LNCAP (cell line): ENCODE data around the gene ERCC3.

Experiments used
- TF ChIP-seq, protein P1 (sequence below): fragments of 450-650 bp; IDR thresholded peaks from 2 replicates; pipeline ENCODE4 v1.5.1; 2017; ENCODE audit warnings: mild to moderate bottlenecking

The ERCC3 gene

GRCh38 chr2:127278959-127279358, 15.0 kb downstream of the ERCC3 start:
- TF ChIP-seq, protein P1, sequence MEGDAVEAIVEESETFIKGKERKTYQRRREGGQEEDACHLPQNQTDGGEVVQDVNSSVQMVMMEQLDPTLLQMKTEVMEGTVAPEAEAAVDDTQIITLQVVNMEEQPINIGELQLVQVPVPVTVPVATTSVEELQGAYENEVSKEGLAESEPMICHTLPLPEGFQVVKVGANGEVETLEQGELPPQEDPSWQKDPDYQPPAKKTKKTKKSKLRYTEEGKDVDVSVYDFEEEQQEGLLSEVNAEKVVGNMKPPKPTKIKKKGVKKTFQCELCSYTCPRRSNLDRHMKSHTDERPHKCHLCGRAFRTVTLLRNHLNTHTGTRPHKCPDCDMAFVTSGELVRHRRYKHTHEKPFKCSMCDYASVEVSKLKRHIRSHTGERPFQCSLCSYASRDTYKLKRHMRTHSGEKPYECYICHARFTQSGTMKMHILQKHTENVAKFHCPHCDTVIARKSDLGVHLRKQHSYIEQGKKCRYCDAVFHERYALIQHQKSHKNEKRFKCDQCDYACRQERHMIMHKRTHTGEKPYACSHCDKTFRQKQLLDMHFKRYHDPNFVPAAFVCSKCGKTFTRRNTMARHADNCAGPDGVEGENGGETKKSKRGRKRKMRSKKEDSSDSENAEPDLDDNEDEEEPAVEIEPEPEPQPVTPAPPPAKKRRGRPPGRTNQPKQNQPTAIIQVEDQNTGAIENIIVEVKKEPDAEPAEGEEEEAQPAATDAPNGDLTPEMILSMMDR = no peak

DNA sequence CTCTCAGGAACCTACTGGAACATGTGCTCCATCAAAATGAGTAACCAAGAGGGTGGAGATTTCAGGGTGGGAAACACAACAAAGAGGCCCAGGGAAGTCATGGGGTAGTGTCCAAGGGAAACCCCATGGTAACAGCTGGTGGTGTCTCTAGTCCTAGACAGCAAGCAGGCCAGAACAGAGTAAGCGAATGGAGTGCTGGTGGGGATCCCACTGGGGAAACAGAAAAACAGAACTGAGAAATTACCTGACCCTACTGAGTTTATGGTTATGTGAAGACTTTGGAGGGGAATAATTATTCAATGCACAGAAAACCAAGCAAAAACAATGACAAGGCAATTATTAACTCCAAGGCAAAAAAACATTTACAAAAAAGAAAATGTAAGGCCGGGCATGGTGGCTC, 16.9 kb downstream of the ERCC3 start:
- TF ChIP-seq, protein P1 = no peak

DNA sequence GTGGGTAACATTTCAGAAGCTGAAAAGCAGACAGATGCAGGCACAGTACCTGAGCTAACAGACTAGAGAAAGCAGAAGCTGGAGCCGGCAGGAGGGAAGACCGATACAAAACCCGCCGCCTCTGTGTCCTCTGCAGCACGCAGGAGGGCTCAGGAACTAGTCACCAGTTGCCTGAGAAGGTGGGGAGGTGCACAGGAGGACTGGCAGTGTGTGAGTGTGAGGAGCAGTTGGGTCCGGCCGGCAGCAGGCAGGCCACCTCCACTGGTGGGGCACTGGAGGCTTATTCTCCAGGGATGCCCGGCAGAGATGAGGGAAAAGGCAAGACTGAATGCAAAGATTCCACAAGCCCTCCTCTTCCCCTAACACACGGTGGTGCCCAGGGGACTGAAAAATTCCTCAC, 18.2 kb downstream of the ERCC3 start:
- TF ChIP-seq, protein P1 = no peak

DNA sequence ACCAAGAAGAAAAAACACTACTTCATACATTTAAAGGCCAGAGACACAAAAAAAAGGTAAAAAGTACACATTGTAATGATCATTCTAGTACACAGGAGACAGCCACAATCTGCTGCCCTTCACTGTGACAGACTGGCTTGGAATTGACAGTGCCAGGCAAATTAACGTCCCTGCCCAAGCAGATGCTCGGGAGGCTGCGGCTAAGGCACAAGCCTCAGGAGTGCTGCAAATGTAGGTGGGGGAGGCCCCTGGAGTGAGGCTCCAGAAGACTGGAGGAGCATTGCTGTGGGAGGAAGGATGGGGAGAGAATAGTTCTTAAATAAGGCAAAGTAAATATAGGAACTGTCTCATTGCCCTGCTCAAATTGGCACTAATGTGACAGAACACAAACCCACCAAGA, 18.6 kb downstream of the ERCC3 start:
- TF ChIP-seq, protein P1 = no peak

- TF ChIP-seq, protein P1 = 0 out of 2 replicates have a peak, but pooled peaks have one; percentile 17
Observed at GRCh38 chr2:127270663-127271062, 23.3 kb downstream of the ERCC3 start.

GRCh38 chr2:127261804-127262406, 32.0 kb downstream of the ERCC3 start:
- TF ChIP-seq, protein P1 = no peak

- TF ChIP-seq, protein P1 = no peak
Observed at GRCh38 chr2:127259355-127259754, 34.6 kb downstream of the ERCC3 start.

- TF ChIP-seq, protein P1 = no peak
Observed at GRCh38 chr2:127256866-127257265, 37.1 kb downstream of the ERCC3 start.
